Trophoblast cell (in vitro differentiated cells and primary cell): Measurements from ENCODE around the gene PRRT3.

Experiments
- DNase-seq, 2 donors: peaks; one replicate each; pipeline ENCODE4 v3.0.0-alpha.2; 2016
- H2AFZ ChIP-seq: 2 replicates; pipeline ENCODE4 v1.6.1; 2013; ENCODE audit warnings: low read length, moderate library complexity, mild to moderate bottlenecking; ENCODE audit not compliant: insufficient read depth, poor library complexity
- H2AK5ac ChIP-seq: 2 replicates; pipeline ENCODE4 v1.6.1; 2013; ENCODE audit warnings: mild to moderate bottlenecking, low read length
- H2BK120ac ChIP-seq: 2 replicates; pipeline ENCODE4 v1.6.1; 2013; ENCODE audit warnings: low read length, mild to moderate bottlenecking, moderate library complexity; ENCODE audit not compliant: insufficient read depth, poor library complexity
- H2BK12ac ChIP-seq: 2 replicates; pipeline ENCODE4 v1.6.1; 2013; ENCODE audit warnings: mild to moderate bottlenecking, low read length, moderate library complexity
- H2BK5ac ChIP-seq: 2 replicates; pipeline ENCODE4 v1.6.1; 2013; ENCODE audit warnings: low read length, low read depth, moderate library complexity, mild to moderate bottlenecking; ENCODE audit not compliant: poor library complexity
- H3K14ac ChIP-seq: 2 replicates; pipeline ENCODE4 v1.6.1; 2013; ENCODE audit warnings: mild to moderate bottlenecking, low read length
- H3K18ac ChIP-seq: 2 replicates; pipeline ENCODE4 v1.6.1; 2013; ENCODE audit warnings: mild to moderate bottlenecking, low read length
- H3K23ac ChIP-seq: 2 replicates; pipeline ENCODE4 v1.6.1; 2013; ENCODE audit warnings: low read length
- H3K27ac ChIP-seq: 2 replicates; pipeline ENCODE4 v1.5.1; 2013; ENCODE audit warnings: low read depth, mild to moderate bottlenecking, inconsistent platforms, low read length, moderate library complexity
- H3K27me3 ChIP-seq: 2 replicates; pipeline ENCODE4 v1.6.1; 2013; ENCODE audit warnings: inconsistent platforms, mild to moderate bottlenecking, low read length, moderate library complexity; ENCODE audit not compliant: insufficient read depth
- H3K36me3 ChIP-seq, 2 experiments: 1 replicate in 1 of 2; 2 replicates in 1 of 2; pipeline ENCODE4 v1.6.1; 2013; ENCODE audit warnings: low read length in 2 of 2, mild to moderate bottlenecking in 2 of 2, moderate library complexity in 1 of 2; ENCODE audit not compliant: insufficient read depth in 2 of 2, control insufficient read depth in 1 of 2
- H3K4ac ChIP-seq: 2 replicates; pipeline ENCODE4 v1.6.1; 2013; ENCODE audit warnings: low read depth, mild to moderate bottlenecking, low read length, moderate library complexity
- H3K4me1 ChIP-seq, 2 experiments: 1 replicate in 1 of 2; 2 replicates in 1 of 2; pipeline ENCODE4 v1.6.1; 2013; ENCODE audit warnings: low read length in 2 of 2, mild to moderate bottlenecking in 2 of 2, moderate library complexity in 1 of 2; ENCODE audit not compliant: insufficient read depth in 2 of 2, control insufficient read depth in 1 of 2
- H3K4me2 ChIP-seq: 2 replicates; pipeline ENCODE4 v1.6.1; 2013; ENCODE audit warnings: inconsistent platforms, mild to moderate bottlenecking, low read length, moderate library complexity
- H3K4me3 ChIP-seq: 2 replicates; pipeline ENCODE4 v1.5.1; 2013; ENCODE audit warnings: mild to moderate bottlenecking, low read depth, low read length, inconsistent platforms
- H3K79me1 ChIP-seq: one replicate; pipeline ENCODE4 v1.6.1; 2013; ENCODE audit warnings: low read length
- H3K79me2 ChIP-seq: 2 replicates; pipeline ENCODE4 v1.6.1; 2013; ENCODE audit warnings: low read length, mild to moderate bottlenecking; ENCODE audit not compliant: control insufficient read depth, insufficient read depth, poor library complexity
- H3K9ac ChIP-seq: 2 replicates; pipeline ENCODE4 v1.6.1; 2013; ENCODE audit warnings: mild to moderate bottlenecking, low read length
- H3K9me3 ChIP-seq: 2 replicates; pipeline ENCODE4 v1.6.1; 2013; ENCODE audit warnings: low read depth, mild to moderate bottlenecking, control low read depth, inconsistent platforms, low read length; ENCODE audit not compliant: insufficient read depth
- H4K12ac ChIP-seq: 2 replicates; pipeline ENCODE4 v1.6.1; 2013; ENCODE audit warnings: low read depth, mild to moderate bottlenecking, low read length, moderate library complexity
- H4K8ac ChIP-seq: 2 replicates; pipeline ENCODE4 v1.6.1; 2013; ENCODE audit warnings: low read depth, mild to moderate bottlenecking, low read length, moderate library complexity
- H4K91ac ChIP-seq: one replicate; pipeline ENCODE4 v1.6.1; 2013; ENCODE audit warnings: low read depth, mild to moderate bottlenecking, low read length, moderate library complexity
- WGBS: extraction: QIAGEN DNeasy Blood & Tissue Kit; methylation state at CpG from one replicate; pipeline ENCODE4 v1.1.7; 2013; ENCODE audit warnings: missing lambda C conversion rate; ENCODE audit not compliant: insufficient read length, insufficient coverage; ENCODE audit errors: extremely low coverage; 5-methylcytosine and 5-hydroxymethylcytosine counted together

Gene PRRT3

GRCh38 chr3:9969632-9970019, 17.4 kb upstream of the PRRT3 start:
- no peak overlapping the region for H3K18ac ChIP-seq
- H3K4me3 ChIP-seq: no peak overlapping the region
- H4K8ac ChIP-seq: no peak overlapping the region
- H3K27me3 ChIP-seq: no peaks in the 10 kb centered on the region
- H3K9ac ChIP-seq: no peak overlapping the region
- no peak overlapping the region for H4K91ac ChIP-seq
- H2AK5ac ChIP-seq: no peak overlapping the region
- H2BK5ac ChIP-seq: no peak overlapping the region
- no peaks in the 10 kb centered on the region for H3K79me2 ChIP-seq
- no peak overlapping the region for H3K27ac ChIP-seq
- no peaks in the 10 kb centered on the region for H3K79me1 ChIP-seq
- no CpG with 5 or more reads among the region's 4 CpGs for WGBS
- H2BK120ac ChIP-seq: no peak overlapping the region
- H3K23ac ChIP-seq: no peak overlapping the region
- peaks cover 23 to 39% of the 10 kb centered on the region in 2 experiments for H3K36me3 ChIP-seq
- no peak overlapping the region for H2AFZ ChIP-seq
- H3K4me2 ChIP-seq: no peak overlapping the region
- no peak overlapping the region for H3K14ac ChIP-seq
- no peaks in the 10 kb centered on the region for H3K9me3 ChIP-seq
- H4K12ac ChIP-seq: no peak overlapping the region
- no peaks in the 10 kb centered on the region for H3K4me1 ChIP-seq
- no peak overlapping the region for H2BK12ac ChIP-seq
- DNase-seq: no peak
- no peak overlapping the region for H3K4ac ChIP-seq

- Histone ChIP-seq H3K79me2 (no peaks in the 10 kb centered on the region), H2BK120ac (no peak overlapping the region), H3K4ac (no peak overlapping the region), H3K4me2 (no peak overlapping the region), H3K18ac (no peak overlapping the region), H2BK12ac (no peak overlapping the region), H3K9ac (no peak overlapping the region), H4K12ac (no peak overlapping the region), H4K8ac (no peak overlapping the region), H3K9me3 (no peaks in the 10 kb centered on the region), H3K14ac (no peak overlapping the region), H3K36me3 (peaks cover 17 to 32% of the 10 kb centered on the region in 2 experiments), H3K79me1 (no peaks in the 10 kb centered on the region), H3K27me3 (no peaks in the 10 kb centered on the region), H2BK5ac (no peak overlapping the region), H3K4me3 (no peak overlapping the region), H4K91ac (no peak overlapping the region), H2AK5ac (no peak overlapping the region), H3K23ac (no peak overlapping the region), H3K4me1 (no peaks in the 10 kb centered on the region), H2AFZ (no peak overlapping the region), H3K27ac (no peak overlapping the region)
- whole genome bisulfite sequencing: no CpG with 5 or more reads among the region's 2 CpGs
- no peak for DNase-seq
Measured at GRCh38 chr3:9966841-9967240, 14.6 kb upstream of the PRRT3 start.

- Histone ChIP-seq H4K12ac (no peak overlapping the region), H3K23ac (no peak overlapping the region), H2AK5ac (no peak overlapping the region), H3K4me1 (no peaks in the 10 kb centered on the region), H3K4me2 (no peak overlapping the region), H4K8ac (no peak overlapping the region), H3K27ac (no peak overlapping the region), H3K4ac (no peak overlapping the region), H4K91ac (no peak overlapping the region), H3K18ac (no peak overlapping the region), H3K79me1 (no peaks in the 10 kb centered on the region), H3K36me3 (peaks cover 15 to 25% of the 10 kb centered on the region in 2 experiments), H3K14ac (no peak overlapping the region), H2BK120ac (no peak overlapping the region), H3K9ac (no peak overlapping the region), H3K79me2 (no peaks in the 10 kb centered on the region), H2BK5ac (no peak overlapping the region), H3K4me3 (no peak overlapping the region), H2AFZ (no peak overlapping the region), H3K27me3 (no peaks in the 10 kb centered on the region), H2BK12ac (no peak overlapping the region), H3K9me3 (no peaks in the 10 kb centered on the region)
- DNase-seq: no peak
- WGBS: no CpG with 5 or more reads among the region's 6 CpGs
Measured at GRCh38 chr3:9965200-9965875, 13.1 kb upstream of the PRRT3 start.

- Histone ChIP-seq H2BK12ac (no peak overlapping the region), H3K27me3 (no peaks in the 10 kb centered on the region), H3K18ac (no peak overlapping the region), H2AFZ (no peak overlapping the region), H4K8ac (no peak overlapping the region), H3K79me2 (no peaks in the 10 kb centered on the region), H3K79me1 (no peaks in the 10 kb centered on the region), H3K4me3 (no peak overlapping the region), H3K9ac (no peak overlapping the region), H4K91ac (no peak overlapping the region), H3K9me3 (no peaks in the 10 kb centered on the region), H3K36me3 (no peaks in the 10 kb centered on the region), H3K4ac (no peak overlapping the region), H3K27ac (no peak overlapping the region), H2AK5ac (no peak overlapping the region), H3K4me1 (peaks cover 0 to 2% of the 10 kb centered on the region in 2 experiments), H2BK5ac (no peak overlapping the region), H4K12ac (no peak overlapping the region), H3K14ac (no peak overlapping the region), H3K23ac (no peak overlapping the region), H2BK120ac (no peak overlapping the region), H3K4me2 (no peak overlapping the region)
- WGBS: no CpG with 5 or more reads among the region's 5 CpGs
- no peak for DNase-seq
Measured at GRCh38 chr3:9957214-9957613, 5.0 kb upstream of the PRRT3 start.
